ENCODE results near the gene TSPAN32. TPM values are rescaled to one million over a fixed set of nuclear protein-coding genes. Genes with fewer than 3 reads are reported as not detected.

TSPAN32 gene
- total RNA-seq, 1 donor: 1.4 TPM

DNA sequence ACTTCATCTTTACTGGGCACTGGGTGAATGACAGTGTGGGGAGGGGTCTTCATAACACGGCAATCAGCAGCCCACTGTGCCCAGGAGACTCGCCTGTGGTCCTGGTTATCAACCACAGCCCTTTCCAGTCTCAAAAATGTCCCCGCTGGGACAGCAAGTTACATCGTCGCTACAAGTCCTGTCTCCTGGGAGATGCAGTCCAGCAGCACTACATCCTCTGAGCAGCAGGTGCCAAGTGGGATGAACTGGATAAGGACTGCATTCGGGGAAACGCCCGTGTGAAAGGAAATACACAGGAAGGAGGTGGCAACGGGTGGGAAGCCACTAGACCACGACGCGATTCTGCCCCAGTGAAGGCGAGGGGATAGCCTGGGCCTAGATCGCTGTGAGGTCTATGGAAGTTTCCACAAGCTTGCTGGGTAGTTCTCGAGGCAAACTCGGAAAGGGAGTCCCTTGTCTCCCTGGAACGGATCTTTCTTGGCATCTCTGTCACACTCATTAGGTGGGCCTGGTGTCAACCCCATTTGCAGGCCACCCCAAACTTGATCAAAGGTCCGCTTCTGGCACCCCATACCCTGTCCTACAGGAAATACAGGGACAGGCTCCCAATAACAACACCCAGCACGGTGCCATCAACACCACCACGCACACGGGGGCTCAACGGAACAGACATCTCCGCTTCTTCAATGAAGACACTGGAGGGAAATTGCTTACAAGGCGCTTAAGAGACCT lies 35.8 kb upstream of the TSPAN32 start:
- peak; percentile 57 for DNase-seq (ENCODE audit: insufficient read length, low spot score, missing footprints)
- no peaks in the 10 kb centered on the region for H4K20me1 ChIP-seq (ENCODE audit: insufficient read depth, low read length)
- H2AFZ ChIP-seq (ENCODE audit: low read length): no peak overlapping the region

DNA sequence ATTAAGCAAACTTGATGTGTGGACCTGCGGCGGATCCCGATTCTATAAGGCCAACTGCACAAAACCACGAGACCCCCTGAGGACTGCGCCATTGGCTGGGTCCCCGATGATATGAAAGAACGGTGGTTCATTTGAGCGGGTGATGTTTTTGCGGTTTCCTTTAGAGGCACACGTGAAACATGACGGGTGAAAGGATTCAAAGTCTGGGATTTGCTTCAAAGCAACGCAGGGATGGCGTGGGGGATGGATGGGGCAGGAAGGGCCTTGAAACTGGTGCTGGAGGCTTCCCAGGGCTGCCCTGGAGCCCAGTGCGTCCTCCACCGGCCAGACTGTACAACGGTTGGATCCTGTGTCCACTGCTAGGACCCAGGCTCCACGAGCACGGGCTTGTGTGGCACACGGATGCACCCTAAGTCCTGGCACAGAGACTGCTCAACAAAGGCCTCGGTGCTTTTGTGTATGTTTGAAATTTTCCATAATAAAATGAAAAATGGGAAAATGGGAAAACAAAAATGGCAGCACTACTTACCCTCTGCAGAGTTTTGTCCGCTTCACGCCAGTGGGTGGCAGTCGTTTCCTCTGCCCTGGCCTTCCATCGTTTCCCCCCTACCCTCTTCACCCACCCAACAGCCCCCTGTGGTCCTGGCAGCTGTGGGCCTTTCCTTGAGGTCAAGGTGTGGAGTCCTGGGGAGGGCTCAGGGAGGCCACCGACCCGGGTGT lies 35.1 kb upstream of the TSPAN32 start:
- Histone ChIP-seq H3K36me3 (ENCODE audit: insufficient read depth, low read length) (no peaks in the 10 kb centered on the region), H3K27ac (ENCODE audit: low read depth, low read length) (no peak overlapping the region), H3K9me3 (ENCODE audit: low read depth, low read length) (no peaks in the 10 kb centered on the region), H3K4me2 (ENCODE audit: insufficient read depth, low read length) (no peak overlapping the region), H3K4me1 (ENCODE audit: insufficient read depth, low read length) (no peaks in the 10 kb centered on the region), H3K4me3 (ENCODE audit: insufficient read depth, low read length) (no peak overlapping the region), H3K79me2 (ENCODE audit: insufficient read depth, low read length) (no peaks in the 10 kb centered on the region), H3K27me3 (ENCODE audit: insufficient read depth, low read length) (peaks cover 27% of the 10 kb centered on the region), H4K20me1 (ENCODE audit: insufficient read depth, low read length) (no peaks in the 10 kb centered on the region), H2AFZ (ENCODE audit: low read length) (no peak overlapping the region)
- DNase-seq (ENCODE audit: insufficient read length, low spot score, missing footprints): peak; percentile 65
- TF ChIP-seq, protein P1, sequence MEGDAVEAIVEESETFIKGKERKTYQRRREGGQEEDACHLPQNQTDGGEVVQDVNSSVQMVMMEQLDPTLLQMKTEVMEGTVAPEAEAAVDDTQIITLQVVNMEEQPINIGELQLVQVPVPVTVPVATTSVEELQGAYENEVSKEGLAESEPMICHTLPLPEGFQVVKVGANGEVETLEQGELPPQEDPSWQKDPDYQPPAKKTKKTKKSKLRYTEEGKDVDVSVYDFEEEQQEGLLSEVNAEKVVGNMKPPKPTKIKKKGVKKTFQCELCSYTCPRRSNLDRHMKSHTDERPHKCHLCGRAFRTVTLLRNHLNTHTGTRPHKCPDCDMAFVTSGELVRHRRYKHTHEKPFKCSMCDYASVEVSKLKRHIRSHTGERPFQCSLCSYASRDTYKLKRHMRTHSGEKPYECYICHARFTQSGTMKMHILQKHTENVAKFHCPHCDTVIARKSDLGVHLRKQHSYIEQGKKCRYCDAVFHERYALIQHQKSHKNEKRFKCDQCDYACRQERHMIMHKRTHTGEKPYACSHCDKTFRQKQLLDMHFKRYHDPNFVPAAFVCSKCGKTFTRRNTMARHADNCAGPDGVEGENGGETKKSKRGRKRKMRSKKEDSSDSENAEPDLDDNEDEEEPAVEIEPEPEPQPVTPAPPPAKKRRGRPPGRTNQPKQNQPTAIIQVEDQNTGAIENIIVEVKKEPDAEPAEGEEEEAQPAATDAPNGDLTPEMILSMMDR (IDR thresholded peaks at IDR 0.05; ENCODE audit: extremely low read depth, low read depth, low read length): no peak

More for the DNA sequence above, 35.8 kb upstream of the TSPAN32 start:
- no peaks in the 10 kb centered on the region for H3K9me3 ChIP-seq (ENCODE audit: low read depth, low read length)
- H3K36me3 ChIP-seq (ENCODE audit: insufficient read depth, low read length): no peaks in the 10 kb centered on the region
- no peaks in the 10 kb centered on the region for H3K79me2 ChIP-seq (ENCODE audit: insufficient read depth, low read length)
- peaks cover 22% of the 10 kb centered on the region for H3K27me3 ChIP-seq (ENCODE audit: insufficient read depth, low read length)
- H3K4me1 ChIP-seq (ENCODE audit: insufficient read depth, low read length): no peaks in the 10 kb centered on the region
- no peak overlapping the region for H3K27ac ChIP-seq (ENCODE audit: low read depth, low read length)
- TF ChIP-seq, protein P1 (IDR thresholded peaks at IDR 0.05; ENCODE audit: extremely low read depth, low read depth, low read length): no peak
- no peak overlapping the region for H3K4me3 ChIP-seq (ENCODE audit: insufficient read depth, low read length)
- H3K4me2 ChIP-seq (ENCODE audit: insufficient read depth, low read length): no peak overlapping the region

DNA sequence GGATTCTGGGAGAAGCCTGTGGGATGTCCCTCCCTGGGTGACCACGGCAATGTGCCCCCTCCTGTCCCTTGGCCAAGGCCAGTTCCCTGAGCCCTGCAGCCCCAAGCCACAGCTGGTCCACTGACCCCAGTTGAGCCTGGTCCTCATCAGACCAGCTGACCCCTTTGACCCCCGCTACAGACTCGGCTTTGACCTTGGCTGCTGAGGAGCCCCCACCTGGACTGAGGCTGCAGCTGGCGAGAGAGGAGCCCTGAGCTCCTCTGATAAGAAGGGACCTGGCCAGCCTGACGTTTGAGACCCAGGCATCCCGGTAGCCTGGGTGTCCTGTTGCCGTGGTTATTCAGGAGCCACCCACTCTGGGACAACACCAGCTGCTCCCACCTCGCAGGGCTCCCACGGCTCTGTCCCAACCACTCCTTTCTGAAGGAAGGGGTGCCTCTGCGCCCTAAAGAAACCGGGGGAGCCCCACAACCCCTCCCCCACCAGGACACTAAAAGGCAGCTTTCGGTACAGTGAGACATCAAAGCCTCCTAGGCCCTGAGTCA lies 34.4 kb upstream of the TSPAN32 start:
- H3K27me3 ChIP-seq (ENCODE audit: insufficient read depth, low read length): peaks cover 30% of the 10 kb centered on the region
- H3K79me2 ChIP-seq (ENCODE audit: insufficient read depth, low read length): no peaks in the 10 kb centered on the region
- no peaks in the 10 kb centered on the region for H3K9me3 ChIP-seq (ENCODE audit: low read depth, low read length)
- no peaks in the 10 kb centered on the region for H3K36me3 ChIP-seq (ENCODE audit: insufficient read depth, low read length)
- no peak overlapping the region for H3K4me2 ChIP-seq (ENCODE audit: insufficient read depth, low read length)
- H3K27ac ChIP-seq (ENCODE audit: low read depth, low read length): no peak overlapping the region
- H2AFZ ChIP-seq (ENCODE audit: low read length): no peak overlapping the region
- TF ChIP-seq, protein P1 (IDR thresholded peaks at IDR 0.05; ENCODE audit: extremely low read depth, low read depth, low read length): no peak
- H4K20me1 ChIP-seq (ENCODE audit: insufficient read depth, low read length): no peaks in the 10 kb centered on the region
- peak; percentile 82 for DNase-seq (ENCODE audit: insufficient read length, low spot score, missing footprints)
- H3K4me1 ChIP-seq (ENCODE audit: insufficient read depth, low read length): no peaks in the 10 kb centered on the region
- H3K4me3 ChIP-seq (ENCODE audit: insufficient read depth, low read length): no peak overlapping the region
